NCI-H2107 treated with DMSO at 0.1 percent for 48 hours (cell line): Measurements from ENCODE around the gene MGP.

Source experiments
- DNase-seq: peaks from one replicate; lab custom pipeline; 2025; ENCODE audit not compliant: unreplicated experiment; lab: John Stamatoyannopoulos, UW

Gene MGP

GRCh38 chr12:14885718-14886221 lies at the start of gene MGP:
MGP (minus strand) TSS chr12:14885854; CDS start chr12:14885791, 63 bp downstream.
- no peak for DNase-seq

- no peak for DNase-seq
Observed at GRCh38 chr12:14935031-14935430, 49.4 kb upstream of the MGP start.

- no peak for DNase-seq
Observed at GRCh38 chr12:14934511-14934910, 48.9 kb upstream of the MGP start.

- DNase-seq: no peak
Observed at GRCh38 chr12:14931791-14932560, 46.3 kb upstream of the MGP start.

- no peak for DNase-seq
Observed at GRCh38 chr12:14931359-14931758, 45.7 kb upstream of the MGP start.

DNA sequence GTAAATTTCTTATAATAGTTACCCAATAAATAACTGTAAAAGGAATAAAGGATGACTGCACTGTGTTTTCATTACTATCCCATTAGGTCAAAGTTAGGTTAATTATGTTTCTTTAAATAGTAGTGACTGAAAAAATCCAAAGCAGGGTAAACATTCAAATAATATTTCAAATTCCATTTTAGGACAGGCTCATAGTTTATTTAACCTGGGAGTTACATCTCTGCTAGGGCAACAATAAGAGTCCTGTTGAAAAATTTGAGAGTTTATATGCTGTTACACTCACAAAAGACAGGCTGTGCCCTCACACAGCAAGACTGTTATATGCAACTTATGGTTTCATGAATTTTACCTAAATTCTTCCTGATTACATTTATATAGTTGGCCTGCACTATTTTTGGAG lies 44.6 kb upstream of the MGP start:
- DNase-seq: no peak

DNA sequence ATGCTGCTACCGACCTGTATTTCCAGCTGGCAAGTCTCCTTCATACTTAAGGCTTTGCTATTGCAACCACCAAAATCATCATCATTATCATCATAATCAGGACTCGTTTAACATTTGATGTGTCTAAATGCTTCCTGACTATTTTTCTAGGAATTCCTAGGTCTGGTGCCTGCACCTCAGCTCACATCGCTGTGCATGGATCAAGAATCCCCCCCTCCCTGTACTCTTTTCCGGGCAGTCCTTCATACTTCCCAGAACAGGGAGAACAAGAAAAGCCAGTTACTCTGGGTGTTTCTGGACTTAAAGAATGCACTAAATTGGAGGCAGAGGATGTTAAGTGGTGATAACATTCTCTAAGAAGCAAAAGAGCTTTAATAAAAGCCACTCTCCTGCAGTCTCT lies 43.3 kb upstream of the MGP start:
- no peak for DNase-seq

GRCh38 chr12:14927267-14927666 lies 41.6 kb upstream of the MGP start:
- no peak for DNase-seq

DNA sequence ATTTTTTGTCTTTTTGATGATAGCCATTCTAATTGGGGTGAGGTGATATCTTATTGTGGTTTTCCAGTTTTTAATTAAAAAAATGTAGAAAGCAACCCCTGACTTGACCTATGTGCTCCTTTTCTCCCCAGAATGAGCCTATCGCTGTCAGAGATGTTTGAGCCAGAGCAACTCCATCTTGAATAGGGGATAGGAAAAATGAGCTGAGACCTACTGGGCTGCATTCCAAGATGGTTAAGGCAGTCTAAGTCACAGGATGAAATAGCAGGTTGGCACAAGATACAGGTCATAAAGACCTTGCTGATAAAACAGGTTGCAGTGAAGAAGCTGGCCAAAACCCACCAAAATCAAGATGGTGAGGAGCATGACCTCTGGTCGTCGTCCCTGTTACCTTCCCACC lies 38.9 kb upstream of the MGP start:
- DNase-seq: no peak

DNA sequence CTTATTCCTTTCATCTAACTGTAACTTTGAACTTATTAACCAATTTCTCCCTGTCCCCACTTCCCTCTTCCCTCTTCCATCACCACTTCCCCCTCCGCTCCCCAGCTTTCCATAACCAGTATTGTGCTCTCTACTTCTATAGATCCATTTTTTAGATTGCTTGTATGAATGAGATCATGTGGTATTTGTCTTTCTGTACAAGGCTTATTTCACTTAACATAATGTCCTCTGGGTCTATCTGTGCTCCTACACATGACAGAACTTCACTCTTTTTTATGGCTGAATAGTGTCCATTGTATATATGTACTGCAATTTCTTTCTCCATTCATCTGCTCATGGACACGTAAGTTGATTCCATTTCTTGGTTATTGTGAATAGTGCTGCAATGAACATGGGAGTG lies 38.3 kb upstream of the MGP start:
- DNase-seq: no peak

GRCh38 chr12:14921218-14921617 lies 35.6 kb upstream of the MGP start:
- DNase-seq: no peak

DNA sequence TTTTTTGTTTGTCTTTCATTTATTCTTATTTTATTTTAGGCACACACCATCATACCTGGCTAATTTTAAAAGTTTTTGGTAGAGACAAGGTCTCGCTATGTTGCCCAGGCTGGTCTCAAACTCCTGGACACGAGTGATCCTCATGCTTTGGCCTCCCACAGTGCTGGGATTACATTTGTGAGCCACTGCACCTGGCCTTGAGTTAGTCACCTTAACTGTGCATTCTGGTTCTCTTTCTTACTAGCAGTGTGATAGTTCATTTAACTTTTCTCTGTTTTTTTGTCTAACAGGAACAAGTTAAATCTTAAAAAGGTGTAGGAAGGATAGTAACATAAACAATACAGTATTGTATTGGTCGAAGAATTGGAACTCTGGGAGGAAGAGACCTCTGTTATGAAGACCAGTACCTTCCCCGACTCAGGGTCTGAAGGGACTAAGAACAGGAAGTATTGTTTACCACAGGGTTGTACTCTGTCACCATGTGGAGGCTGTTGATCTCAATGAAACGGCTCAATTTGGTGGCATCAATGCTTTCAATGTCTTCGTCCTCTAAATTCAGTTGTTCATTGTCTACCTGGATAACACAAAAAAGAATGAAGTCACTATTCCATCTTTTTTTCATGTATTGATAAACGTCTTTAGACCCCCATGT lies 34.9 kb upstream of the MGP start:
- no peak for DNase-seq

- DNase-seq: no peak
Observed at GRCh38 chr12:14919455-14919854, 33.8 kb upstream of the MGP start.

GRCh38 chr12:14915736-14916135 lies 30.1 kb upstream of the MGP start:
- peak; percentile 53 for DNase-seq

DNA sequence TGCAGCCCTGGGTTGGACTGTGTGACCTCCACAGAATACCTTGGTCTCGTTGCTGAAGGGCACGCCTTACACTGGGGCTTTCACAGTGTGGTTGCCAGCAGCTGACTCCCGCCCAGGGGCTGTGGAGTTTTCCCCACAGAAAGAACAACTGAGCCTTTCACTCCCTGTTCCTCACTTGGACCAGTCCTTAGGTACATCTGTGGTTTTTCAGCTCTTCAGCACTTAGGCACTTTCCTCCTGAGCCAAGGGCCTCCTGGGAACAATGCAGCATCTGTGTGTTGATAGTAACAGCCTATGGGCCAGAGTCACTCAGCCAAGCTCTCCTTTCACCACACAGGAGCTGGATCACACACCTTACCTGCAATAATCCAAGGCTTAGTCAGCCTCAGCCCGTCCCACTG lies 27.7 kb upstream of the MGP start:
- DNase-seq: peak; percentile 92

- DNase-seq: no peak
Observed at GRCh38 chr12:14911131-14911530, 25.5 kb upstream of the MGP start.

- DNase-seq: no peak
Observed at GRCh38 chr12:14910090-14910915, 24.6 kb upstream of the MGP start.

- DNase-seq: no peak
Observed at GRCh38 chr12:14907953-14908352, 22.3 kb upstream of the MGP start.

DNA sequence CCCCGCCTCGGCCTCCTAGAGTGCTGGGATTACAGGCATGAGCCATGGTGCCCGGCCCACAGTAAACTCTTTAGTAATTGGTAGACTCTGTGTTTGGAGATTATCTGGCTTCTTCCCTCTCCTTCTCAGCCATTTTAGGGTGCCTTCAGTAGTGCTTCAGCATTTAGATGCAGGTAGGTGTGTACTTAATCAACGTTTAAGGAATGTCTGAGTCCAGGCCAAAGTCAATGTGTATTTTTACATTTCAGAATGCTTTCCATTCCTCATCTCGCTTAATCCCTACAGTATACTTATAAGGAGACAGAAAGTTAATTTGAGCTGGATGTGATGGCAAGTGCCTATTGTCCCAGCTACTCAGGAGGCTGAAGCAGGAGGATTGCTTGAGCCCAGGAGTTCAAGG lies 20.5 kb upstream of the MGP start:
- no peak for DNase-seq

DNA sequence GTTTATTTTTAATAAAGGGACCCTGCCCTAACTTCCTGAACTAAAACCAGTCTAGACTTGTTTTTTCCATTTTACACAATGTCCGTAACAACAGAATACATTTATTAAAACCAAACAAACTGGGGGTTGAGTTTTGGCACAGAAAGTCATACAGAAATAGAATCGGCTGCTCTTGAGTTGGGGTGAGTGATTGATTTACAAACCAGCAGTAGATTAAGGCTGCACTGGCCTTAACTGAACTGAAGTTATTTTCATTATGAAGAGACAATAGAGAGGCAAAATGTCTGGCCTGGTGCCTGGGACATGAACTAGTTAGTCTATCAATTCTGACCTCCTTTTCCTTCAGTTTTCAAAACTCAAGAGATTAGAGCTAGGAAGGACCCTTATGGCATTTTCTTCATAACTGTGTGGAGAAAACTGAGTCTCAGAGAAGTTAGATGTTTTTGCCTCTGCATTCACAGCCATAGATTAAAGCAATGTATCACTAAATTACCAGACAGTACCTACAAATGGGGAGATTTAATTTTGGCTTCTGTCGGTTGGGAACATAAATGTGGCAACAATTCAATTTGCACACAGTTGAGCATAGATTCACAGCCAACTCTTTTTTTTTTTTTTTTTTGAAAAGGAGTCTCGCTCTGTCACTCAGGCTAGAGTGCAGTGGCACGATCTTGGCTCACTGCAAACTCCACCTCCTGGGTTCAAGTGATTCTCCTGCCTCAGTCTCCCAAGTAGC lies 19.8 kb upstream of the MGP start:
- no peak for DNase-seq

DNA sequence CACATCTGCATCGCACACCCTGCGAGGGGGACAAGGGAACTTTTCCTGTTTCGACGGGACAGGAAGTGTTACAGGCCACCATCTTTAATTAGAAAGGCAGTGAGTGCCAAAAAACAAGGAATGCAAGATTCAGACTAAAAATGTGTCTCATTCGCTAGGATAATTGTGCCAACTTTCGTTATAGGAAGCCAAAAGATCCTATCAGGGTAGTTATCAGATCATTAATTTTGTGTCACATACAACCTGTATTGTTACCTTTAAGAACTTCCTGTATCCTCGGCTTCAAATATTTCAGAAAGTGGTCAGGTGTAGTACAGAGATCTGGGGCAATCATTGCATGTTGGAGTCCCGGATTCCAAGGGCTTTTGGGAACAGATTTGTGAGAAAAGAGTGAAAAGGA lies 19.2 kb upstream of the MGP start:
- no peak for DNase-seq
